Left ventricle myocardium inferior (tissue), 1 donor: Measurements from ENCODE around the gene MACROD2. TPM values are rescaled to one million over a fixed set of nuclear protein-coding genes. Genes with fewer than 3 reads are reported as not detected.

ENCODE experiments used
- DNase-seq: peaks from one replicate; pipeline ENCODE4 v3.0.0-alpha.2; 2020
- H3K27ac ChIP-seq: fragments of 200-600 bp; replicated peaks from 2 replicates; pipeline ENCODE4 v1.8.0; 2021
- H3K27me3 ChIP-seq: fragments of 200-600 bp; 2 replicates; pipeline ENCODE4 v1.8.0; 2021; ENCODE audit warnings: low read depth
- H3K36me3 ChIP-seq: fragments of 200-600 bp; 2 replicates; pipeline ENCODE4 v1.8.0; 2021
- H3K4me1 ChIP-seq: fragments of 200-600 bp; 2 replicates; pipeline ENCODE4 v1.8.0; 2021
- H3K4me3 ChIP-seq: fragments of 200-600 bp; 2 replicates; pipeline ENCODE4 v1.8.0; 2021; ENCODE audit warnings: mild to moderate bottlenecking, moderate library complexity
- H3K9me3 ChIP-seq: fragments of 200-600 bp; replicated peaks from 2 replicates; pipeline ENCODE4 v1.8.0; 2021
- CTCF ChIP-seq: fragments of 200-600 bp; IDR thresholded peaks from 2 replicates; pipeline ENCODE4 v1.8.0; 2021; ENCODE audit warnings: antibody characterized with exemption, mild to moderate bottlenecking, borderline replicate concordance
- intact Hi-C: fragments of 100-400 bp; cut with micrococcal nuclease; formaldehyde crosslinking; loops from one replicate; pipeline ENCODE4 v1.11.0; 2022
- total RNA-seq: library from RNA; stranded (reverse); fragmentation: NEBNext Ultra II Directional; extraction: Animal tissue kit (Norgen Biotek cat#: 25700); gene quantifications from one replicate; pipeline ENCODE4 v1.2.1, GENCODE V29; 2021
- donor health status: DM: no; HTN: yes; CAD: no; lungs with severe emphysema.

MACROD2 gene
- total RNA-seq, 1 donor from 2014 or later: 3.6 TPM

- no peak for TF ChIP-seq CTCF
- no peaks in the 10 kb centered on the region for H3K36me3 ChIP-seq
- DNase-seq: no peak
- intact Hi-C loops: no loop called here
- H3K27me3 ChIP-seq: no peaks in the 10 kb centered on the region
- H3K27ac ChIP-seq: no peak overlapping the region
- no peaks in the 10 kb centered on the region for H3K9me3 ChIP-seq
- no peak overlapping the region for H3K4me3 ChIP-seq
- H3K4me1 ChIP-seq: no peaks in the 10 kb centered on the region
These were observed 346.5 kb downstream of the MACROD2 start for GRCh38 chr20:14341801-14342200.

- Histone ChIP-seq H3K4me3 (no peak overlapping the region), H3K36me3 (no peaks in the 10 kb centered on the region), H3K27ac (no peak overlapping the region), H3K4me1 (no peaks in the 10 kb centered on the region), H3K9me3 (no peaks in the 10 kb centered on the region), H3K27me3 (no peaks in the 10 kb centered on the region)
- no peak for TF ChIP-seq CTCF
- intact Hi-C loops: no loop called here
- DNase-seq: no peak
These were observed 347.6 kb downstream of the MACROD2 start for GRCh38 chr20:14342918-14343317.

- no peaks in the 10 kb centered on the region for H3K27me3 ChIP-seq
- H3K36me3 ChIP-seq: no peaks in the 10 kb centered on the region
- no peak overlapping the region for H3K4me3 ChIP-seq
- no peak overlapping the region for H3K27ac ChIP-seq
- TF ChIP-seq CTCF: no peak
- intact Hi-C loops: no loop called here
- no peaks in the 10 kb centered on the region for H3K9me3 ChIP-seq
- no peak for DNase-seq
- H3K4me1 ChIP-seq: no peaks in the 10 kb centered on the region
These were observed 348.3 kb downstream of the MACROD2 start for GRCh38 chr20:14343491-14344065.

GRCh38 chr20:14344746-14345145, 349.4 kb downstream of the MACROD2 start:
- no peaks in the 10 kb centered on the region for H3K36me3 ChIP-seq
- H3K4me1 ChIP-seq: no peaks in the 10 kb centered on the region
- no peaks in the 10 kb centered on the region for H3K27me3 ChIP-seq
- H3K27ac ChIP-seq: no peak overlapping the region
- intact Hi-C loops: no loop called here
- H3K9me3 ChIP-seq: no peaks in the 10 kb centered on the region
- no peak overlapping the region for H3K4me3 ChIP-seq
- no peak for TF ChIP-seq CTCF
- DNase-seq: no peak

GRCh38 chr20:14355791-14356190, 360.5 kb downstream of the MACROD2 start:
- H3K27ac ChIP-seq: no peak overlapping the region

More at GRCh38 chr20:14355791-14356190, 360.5 kb downstream of the MACROD2 start:
- no peaks in the 10 kb centered on the region for H3K36me3 ChIP-seq
- no peak for TF ChIP-seq CTCF
- no peaks in the 10 kb centered on the region for H3K9me3 ChIP-seq
- DNase-seq: no peak
- intact Hi-C loops: no loop called here
- no peaks in the 10 kb centered on the region for H3K4me1 ChIP-seq
- no peak overlapping the region for H3K4me3 ChIP-seq
- H3K27me3 ChIP-seq: no peaks in the 10 kb centered on the region
